ENCODE data around the gene HNF1A. TPM values are rescaled to one million over a fixed set of nuclear protein-coding genes. Genes with fewer than 3 reads are reported as not detected.

Gene HNF1A
- total and polyA plus RNA-seq, 2 of the 13 experiments (the other 11 are each of a cell fraction or from before 2014, with no cell fraction given) = 13.4 to 34.7 TPM

DNA sequence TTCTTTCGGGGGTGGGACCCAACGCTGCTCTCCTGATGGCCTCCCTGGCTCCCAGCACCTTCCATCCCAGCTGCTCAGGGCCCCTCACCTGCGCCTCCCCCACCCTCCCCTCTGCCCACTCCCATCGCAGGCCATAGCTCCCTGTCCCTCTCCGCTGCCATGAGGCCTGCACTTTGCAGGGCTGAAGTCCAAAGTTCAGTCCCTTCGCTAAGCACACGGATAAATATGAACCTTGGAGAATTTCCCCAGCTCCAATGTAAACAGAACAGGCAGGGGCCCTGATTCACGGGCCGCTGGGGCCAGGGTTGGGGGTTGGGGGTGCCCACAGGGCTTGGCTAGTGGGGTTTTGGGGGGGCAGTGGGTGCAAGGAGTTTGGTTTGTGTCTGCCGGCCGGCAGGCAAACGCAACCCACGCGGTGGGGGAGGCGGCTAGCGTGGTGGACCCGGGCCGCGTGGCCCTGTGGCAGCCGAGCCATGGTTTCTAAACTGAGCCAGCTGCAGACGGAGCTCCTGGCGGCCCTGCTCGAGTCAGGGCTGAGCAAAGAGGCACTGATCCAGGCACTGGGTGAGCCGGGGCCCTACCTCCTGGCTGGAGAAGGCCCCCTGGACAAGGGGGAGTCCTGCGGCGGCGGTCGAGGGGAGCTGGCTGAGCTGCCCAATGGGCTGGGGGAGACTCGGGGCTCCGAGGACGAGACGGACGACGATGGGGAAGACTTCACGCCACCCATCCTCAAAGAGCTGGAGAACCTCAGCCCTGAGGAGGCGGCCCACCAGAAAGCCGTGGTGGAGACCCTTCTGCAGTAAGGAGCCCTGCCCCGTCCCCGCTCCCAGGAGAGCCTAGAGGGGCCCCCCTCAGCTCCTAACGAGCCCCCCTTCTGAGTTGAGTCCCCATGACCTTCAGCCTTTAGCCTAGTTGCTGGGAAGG is at the start of gene HNF1A (continued):
- TF ChIP-seq ZFP36 (IDR thresholded peaks at IDR 0.05; ENCODE audit: borderline replicate concordance, low read depth, low read length, partially characterized antibody) = no peak
- TF ChIP-seq GMEB1 (CRISPR knock-in tag; IDR thresholded peaks at IDR 0.05; ENCODE audit: borderline replicate concordance) = peak; percentile 52; the same call in 1 of the 2 replicates
- TF ChIP-seq ZFP36L1 (CRISPR knock-in tag; IDR thresholded peaks at IDR 0.05) = no peak; the same call in 1 of the 2 replicates
- TF ChIP-seq CENPT (CRISPR knock-in tag; IDR thresholded peaks at IDR 0.05; ENCODE audit: low read depth) = no peak
- peak; percentile 98 for TF ChIP-seq KDM6A (CRISPR knock-in tag; IDR thresholded peaks at IDR 0.05; ENCODE audit: low read depth)
- TF ChIP-seq, protein P1, sequence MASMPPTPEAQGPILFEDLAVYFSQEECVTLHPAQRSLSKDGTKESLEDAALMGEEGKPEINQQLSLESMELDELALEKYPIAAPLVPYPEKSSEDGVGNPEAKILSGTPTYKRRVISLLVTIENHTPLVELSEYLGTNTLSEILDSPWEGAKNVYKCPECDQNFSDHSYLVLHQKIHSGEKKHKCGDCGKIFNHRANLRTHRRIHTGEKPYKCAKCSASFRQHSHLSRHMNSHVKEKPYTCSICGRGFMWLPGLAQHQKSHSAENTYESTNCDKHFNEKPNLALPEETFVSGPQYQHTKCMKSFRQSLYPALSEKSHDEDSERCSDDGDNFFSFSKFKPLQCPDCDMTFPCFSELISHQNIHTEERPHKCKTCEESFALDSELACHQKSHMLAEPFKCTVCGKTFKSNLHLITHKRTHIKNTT (CRISPR knock-in tag; IDR thresholded peaks at IDR 0.05) = no peak
- no peak for TF ChIP-seq JUND (CRISPR knock-in tag; IDR thresholded peaks at IDR 0.05)
- TF ChIP-seq ZNF790 (CRISPR knock-in tag; IDR thresholded peaks at IDR 0.05; ENCODE audit: borderline replicate concordance) = peak; percentile 59; the same call in 1 of the 2 replicates
- peak; percentile 82; the same call in 1 of the 2 replicates for TF ChIP-seq ZGPAT (CRISPR knock-in tag; IDR thresholded peaks at IDR 0.05)
- no peak for TF ChIP-seq ZNF451 (CRISPR knock-in tag; IDR thresholded peaks at IDR 0.05)
- no peak for TF ChIP-seq ZNF143 (CRISPR knock-in tag; IDR thresholded peaks at IDR 0.05)
- no peak for TF ChIP-seq ZNF761 (CRISPR knock-in tag; conservative IDR thresholded peaks at IDR 0.05)
- TF ChIP-seq ZFP91 (CRISPR knock-in tag; IDR thresholded peaks at IDR 0.05; ENCODE audit: borderline replicate concordance) = peak; percentile 55
- TF ChIP-seq ZNF335 (CRISPR knock-in tag; IDR thresholded peaks at IDR 0.05) = 0 out of 2 replicates have a peak, but pooled peaks have one; percentile 30
- no peak for TF ChIP-seq JUNB (CRISPR knock-in tag; IDR thresholded peaks at IDR 0.05; ENCODE audit: borderline replicate concordance)
- TF ChIP-seq ZSCAN25 (CRISPR knock-in tag; IDR thresholded peaks at IDR 0.05) = peak; percentile 99
- TF ChIP-seq NR3C1 (CRISPR knock-in tag; IDR thresholded peaks at IDR 0.05) = no peak
- peak; percentile 30; the same call in 1 of the 2 replicates for TF ChIP-seq HOMEZ (CRISPR knock-in tag; IDR thresholded peaks at IDR 0.05; ENCODE audit: low read depth)
- peak; percentile 98 for TF ChIP-seq SALL1 (CRISPR knock-in tag; IDR thresholded peaks at IDR 0.05)
- no peak for TF ChIP-seq ZNF484 (CRISPR knock-in tag; IDR thresholded peaks at IDR 0.05; ENCODE audit: borderline replicate concordance, low read depth)
- peak; percentile 72 for TF ChIP-seq SOX5 (CRISPR knock-in tag; IDR thresholded peaks at IDR 0.05; ENCODE audit: borderline replicate concordance)
- peak; percentile 87 for TF ChIP-seq SMAD3 (CRISPR knock-in tag; IDR thresholded peaks at IDR 0.05)

Measured in HepG2 (cell line).